CD14-positive monocyte (primary cell): ENCODE results near the gene TMEM59L. TPM values are rescaled to one million over a fixed set of nuclear protein-coding genes. Genes with fewer than 3 reads are reported as not detected.

Experiments used
- DNase-seq, 3 donors: peaks; one replicate each; pipeline ENCODE4 v3.0.0-alpha.2; 2011 to 2022
- H2AFZ ChIP-seq: 2 replicates; pipeline ENCODE4 v1.6.0; 2012; ENCODE audit warnings: mild to moderate bottlenecking, low read depth, low read length, inconsistent platforms; ENCODE audit not compliant: insufficient read depth, poor library complexity, severe bottlenecking
- H3K27ac ChIP-seq, 2 donors: 1 replicate in 1 of 2; 2 replicates in 1 of 2; pipeline ENCODE4 v1.5.1; 2012 to 2013; ENCODE audit warnings: low read length in 2 of 2, control low read depth in 1 of 2, inconsistent platforms in 1 of 2, low read depth in 1 of 2, mild to moderate bottlenecking in 1 of 2
- H3K27me3 ChIP-seq, 2 donors: one replicate each; pipeline versions ENCODE4 v1.6.0 to v1.6.1; 2011 to 2013; ENCODE audit warnings: low read length in 2 of 2; ENCODE audit not compliant: control insufficient read depth in 2 of 2, insufficient read depth in 2 of 2
- H3K36me3 ChIP-seq, 2 donors: replicated peaks in 1 of 2; 1 replicate in 1 of 2; 2 replicates in 1 of 2; pipeline versions ENCODE4 v1.5.1 to v1.6.1; 2012 to 2013; ENCODE audit warnings: low read length in 2 of 2, control low read depth in 1 of 2, inconsistent platforms in 1 of 2, mild to moderate bottlenecking in 1 of 2; ENCODE audit not compliant: insufficient read depth in 2 of 2, control insufficient read depth in 1 of 2
- H3K4me1 ChIP-seq, 2 donors: 1 replicate in 1 of 2; 2 replicates in 1 of 2; pipeline versions ENCODE4 v1.5.1 to v1.6.1; 2012 to 2013; ENCODE audit warnings: low read length in 2 of 2, control low read depth in 1 of 2, inconsistent platforms in 1 of 2, mild to moderate bottlenecking in 1 of 2, moderate library complexity in 1 of 2; ENCODE audit not compliant: insufficient read depth in 2 of 2, control insufficient read depth in 1 of 2
- H3K4me2 ChIP-seq: replicated peaks from 2 replicates; pipeline ENCODE3; 2012; ENCODE audit warnings: low read length, moderate library complexity, mild to moderate bottlenecking; ENCODE audit not compliant: poor library complexity, severe bottlenecking; ENCODE audit errors: extremely low read depth
- H3K4me3 ChIP-seq, 3 experiments: fragments of 200-600 bp in 1 of 3; sonication (generic) in 1 of 3; replicated peaks in 1 of 3; 1 replicate in 2 of 3; 2 replicates in 1 of 3; pipeline ENCODE4 v1.5.1; 2011 to 2013; ENCODE audit warnings: low read length in 3 of 3, mild to moderate bottlenecking in 3 of 3, control low read depth in 2 of 3, low read depth in 2 of 3, inconsistent platforms in 1 of 3, moderate library complexity in 1 of 3
- H3K79me2 ChIP-seq: 2 replicates; pipeline ENCODE4 v1.6.0; 2012; ENCODE audit warnings: mild to moderate bottlenecking, control low read depth, inconsistent platforms, low read length, moderate library complexity; ENCODE audit not compliant: insufficient read depth
- H3K9ac ChIP-seq: 2 replicates; pipeline ENCODE4 v1.6.0; 2017; ENCODE audit warnings: low read length, mild to moderate bottlenecking; ENCODE audit not compliant: insufficient read depth, poor library complexity, severe bottlenecking
- H3K9me3 ChIP-seq, 2 donors: replicated peaks in 1 of 2; 1 replicate in 1 of 2; 2 replicates in 1 of 2; pipeline versions ENCODE4 v1.5.1 to v1.6.1; 2012 to 2013; ENCODE audit warnings: low read length in 2 of 2, control low read depth in 1 of 2; ENCODE audit not compliant: control insufficient read depth in 1 of 2, insufficient read depth in 1 of 2
- H4K20me1 ChIP-seq: 2 replicates; pipeline ENCODE4 v1.6.0; 2012; ENCODE audit warnings: mild to moderate bottlenecking, low read length, control low read depth, moderate library complexity; ENCODE audit not compliant: insufficient read depth
- H3K27ac Mint-ChIP-seq, 7 donors: one replicate each; pipeline ENCODE4 v1.8.0; 2020; ENCODE audit warnings: mild to moderate bottlenecking in 7 of 7, mixed read lengths in 7 of 7, moderate library complexity in 6 of 7, inconsistent platforms in 2 of 7
- H3K27me3 Mint-ChIP-seq, 3 donors: one replicate each; pipeline ENCODE4 v1.8.0; 2021 to 2022; ENCODE audit warnings: low read depth in 3 of 3, mild to moderate bottlenecking in 3 of 3, mixed read lengths in 3 of 3, moderate library complexity in 3 of 3, inconsistent platforms in 1 of 3
- H3K36me3 Mint-ChIP-seq, 2 donors: one replicate each; pipeline ENCODE4 v1.8.0; 2020; ENCODE audit warnings: mixed read lengths in 2 of 2, inconsistent platforms in 1 of 2, mild to moderate bottlenecking in 1 of 2
- H3K4me1 Mint-ChIP-seq: one replicate; pipeline ENCODE4 v1.8.0; 2020; ENCODE audit warnings: mild to moderate bottlenecking, mixed read lengths
- H3K4me3 Mint-ChIP-seq, 2 donors: one replicate each; pipeline ENCODE4 v1.8.0; 2020; ENCODE audit warnings: mild to moderate bottlenecking in 2 of 2, mixed read lengths in 2 of 2, moderate library complexity in 1 of 2
- H3K9me3 Mint-ChIP-seq, 7 donors: one replicate each; pipeline ENCODE4 v1.8.0; 2020 to 2022; ENCODE audit warnings: mixed read lengths in 7 of 7, mild to moderate bottlenecking in 6 of 7, moderate library complexity in 6 of 7, inconsistent platforms in 2 of 7
- CTCF ChIP-seq: fragments of 200-600 bp; IDR thresholded peaks from one replicate; pipeline ENCODE4 v1.8.0; 2022; ENCODE audit warnings: antibody characterized with exemption, mild to moderate bottlenecking
- WGBS: methylation state at CpG from one replicate; pipeline ENCODE4 v1.1.5; 2013; ENCODE audit warnings: missing lambda C conversion rate; ENCODE audit not compliant: insufficient coverage; 5-methylcytosine and 5-hydroxymethylcytosine counted together
- intact Hi-C, 2 donors: fragments of 100-400 bp; cut with micrococcal nuclease; formaldehyde crosslinking; loops; one replicate each; pipeline versions ENCODE4 v1.15.0 to v1.15.1; 2023
- polyA plus RNA-seq, 3 donors: library from polyadenylated mRNA; depleted of rRNA in 1 of 3; unstranded in 2 of 3; stranded (reverse) in 1 of 3; fragments of 300-500 nt in 2 of 3; fragments of >200 nt in 1 of 3; fragmentation: Illumina TruSeq in 2 of 3; gene quantifications; 1 replicate in 2 of 3; 2 replicates in 1 of 3; pipeline ENCODE4 v1.2.3, GENCODE V29; 2012 to 2021

TMEM59L gene
- polyA plus RNA-seq, 3 donors, result not detected

- Mint-ChIP-seq H3K4me1 (peaks cover 3% of the 10 kb centered on the region), H3K27me3 (peaks cover 60 to 86% (median 67%) of the 10 kb centered on the region in 3 donors), H3K36me3 (peaks cover 0 to 6% of the 10 kb centered on the region in 2 donors), H3K9me3 (peaks cover 0 to 16% (median 3%) of the 10 kb centered on the region in 7 donors), H3K27ac (no peak overlapping the region), H3K4me3 (peak overlapping the region in 1 of 2 donors; percentile 53)
- WGBS, result 20% methylated on average over 1 of the region's 4 CpGs
- Histone ChIP-seq H3K9me3 (peaks cover 0 to 18% of the 10 kb centered on the region in 2 donors), H3K79me2 (no peaks in the 10 kb centered on the region), H3K36me3 (no peaks in the 10 kb centered on the region), H3K27me3 (peaks cover 33 to 63% of the 10 kb centered on the region in 2 donors), H3K4me2 (no peak overlapping the region), H4K20me1 (no peaks in the 10 kb centered on the region), H3K4me3 (no peak overlapping the region), H3K4me1 (peaks cover 4% of the 10 kb centered on the region in 2 donors), H3K27ac (no peak overlapping the region), H2AFZ (no peak overlapping the region), H3K9ac (no peak overlapping the region)
- intact Hi-C loops, result no loop called here
- no peak for TF ChIP-seq CTCF
- DNase-seq, result peak in 1 of 3 donors; percentile 33
These were observed 10.8 kb upstream of the TMEM59L start for GRCh38 chr19:18601875-18602274.

DNA sequence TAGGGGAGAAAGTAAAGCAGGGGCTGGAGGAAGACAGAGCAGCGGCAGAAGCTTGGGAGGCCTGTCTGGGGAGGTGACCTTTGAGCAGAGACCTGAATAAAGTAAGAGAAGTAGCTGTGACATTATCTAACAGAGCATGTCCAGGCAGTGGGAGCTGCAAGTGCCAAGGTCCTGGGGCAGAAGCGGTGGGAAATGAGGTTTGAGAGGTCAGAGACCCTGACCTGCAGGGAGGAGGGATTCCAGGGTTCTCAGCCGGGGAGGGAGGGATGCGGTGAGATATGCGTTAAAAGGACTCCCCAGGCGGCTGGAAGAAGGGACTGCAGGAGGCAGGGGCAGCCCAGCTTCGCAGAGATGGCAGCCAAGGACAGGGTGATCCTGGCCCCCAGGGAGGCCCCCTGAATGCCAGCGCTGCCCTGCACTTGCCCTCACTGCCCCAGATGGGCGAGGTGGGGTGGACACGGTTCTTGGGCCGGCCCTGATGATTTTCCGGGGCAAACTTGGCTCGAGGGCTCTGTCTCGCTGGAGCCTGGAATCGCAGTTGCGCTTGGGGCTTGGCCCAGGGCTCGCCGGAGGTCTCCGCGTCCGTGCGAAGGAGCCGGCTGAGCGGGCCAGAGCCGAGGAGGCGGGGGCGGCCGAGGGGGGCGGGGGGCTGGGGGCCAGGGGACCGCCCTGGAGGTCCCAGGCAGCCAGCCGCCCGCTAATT is 9.3 kb upstream of the TMEM59L start:
- no peaks in the 10 kb centered on the region for H3K4me1 ChIP-seq
- H3K4me2 ChIP-seq, result no peak overlapping the region
- no peaks in the 10 kb centered on the region for H3K36me3 ChIP-seq
- no peak overlapping the region for H3K4me3 ChIP-seq
- 6% methylated on average over 28 of the region's 32 CpGs for WGBS
- H4K20me1 ChIP-seq, result no peaks in the 10 kb centered on the region
- peak; percentile 8 to 32 (median 20) for DNase-seq
- Mint-ChIP-seq H3K27ac (no peak overlapping the region), H3K4me1 (peaks cover 2% of the 10 kb centered on the region), H3K27me3 (peaks cover 71 to 91% (median 77%) of the 10 kb centered on the region in 3 donors), H3K36me3 (peaks cover 0 to 6% of the 10 kb centered on the region in 2 donors), H3K4me3 (peak overlapping the region in 1 of 2 donors; percentile 81), H3K9me3 (peaks cover 0 to 25% (median 7%) of the 10 kb centered on the region in 7 donors)
- H2AFZ ChIP-seq, result no peak overlapping the region
- TF ChIP-seq CTCF, result peak; percentile 38
- no peak overlapping the region for H3K9ac ChIP-seq
- intact Hi-C loops, result no loop called here
- H3K27ac ChIP-seq, result no peak overlapping the region
- H3K79me2 ChIP-seq, result no peaks in the 10 kb centered on the region
- peaks cover 0 to 24% of the 10 kb centered on the region in 2 donors for H3K9me3 ChIP-seq
- H3K27me3 ChIP-seq, result peaks cover 47 to 68% of the 10 kb centered on the region in 2 donors
